ENCODE data around the gene OR2L3. TPM values are rescaled to one million over a fixed set of nuclear protein-coding genes. Genes with fewer than 3 reads are reported as not detected.

OR2L3 gene
- total RNA-seq, 1 experiment from 2014 or later, result 0.15 TPM

DNA sequence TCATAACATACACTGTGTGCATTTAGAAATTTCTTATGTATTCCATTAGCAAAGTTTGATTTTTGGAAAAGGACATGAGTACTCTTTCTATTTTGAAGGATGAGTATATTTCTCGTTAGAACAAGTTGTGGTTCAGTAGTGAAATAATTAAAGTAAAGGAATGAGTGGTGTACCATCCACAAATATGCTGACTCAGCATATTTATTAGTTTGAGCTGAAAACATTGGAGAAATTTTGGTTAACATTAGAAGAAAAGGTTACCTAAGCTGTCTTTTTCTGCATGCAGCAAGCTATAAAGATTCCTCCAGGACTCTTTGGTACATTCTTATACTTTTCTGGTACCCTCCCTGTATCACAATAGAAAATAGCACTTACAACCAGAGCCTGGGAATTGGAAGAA is 38.9 kb upstream of the OR2L3 start:
- no peaks in the 10 kb centered on the region for H3K9me2 ChIP-seq (replicated peaks; ENCODE audit: low read length)
- no TSS peak for BruUV-seq (replicated peaks)
- DNase-seq, result no peak
- no peaks in the 10 kb centered on the region for H3K27me3 ChIP-seq (ENCODE audit: low read length)
- TF ChIP-seq EZH2phosphoT487 (IDR thresholded peaks at IDR 0.05; ENCODE audit: borderline replicate concordance, low read length) (no peak), EZH2 (IDR thresholded peaks at IDR 0.05; ENCODE audit: low read length, unreplicated experiment) (no peak), CTCF (conservative IDR thresholded peaks at IDR 0.05; ENCODE audit: low read depth, low read length) (no peak)
- no peak overlapping the region for H3K4me2 ChIP-seq (ENCODE audit: low read length)
- peaks cover 13% of the 10 kb centered on the region for H3K9me3 ChIP-seq (ENCODE audit: low read length)
- H3K36me3 ChIP-seq (ENCODE audit: low read depth, low read length), result no peaks in the 10 kb centered on the region
- CTCF ChIA-PET, result no interaction called here
- no peak overlapping the region for H2AFZ ChIP-seq (ENCODE audit: low read length)
- ATAC-seq, result no peak
- H3K79me2 ChIP-seq (ENCODE audit: low read length), result no peaks in the 10 kb centered on the region
- intact Hi-C loops (cut with micrococcal nuclease), result no loop called here
- no peaks in the 10 kb centered on the region for H3F3A ChIP-seq (ENCODE audit: low read length, unreplicated experiment)
- H3K27ac ChIP-seq (ENCODE audit: low read length), result no peak overlapping the region
- no peaks in the 10 kb centered on the region for H3K4me1 ChIP-seq (ENCODE audit: insufficient read depth, low read length)
- H3K4me3 ChIP-seq (ENCODE audit: low read length), result no peak overlapping the region
- no peak overlapping the region for H3K9ac ChIP-seq (ENCODE audit: low read length)
- no peaks in the 10 kb centered on the region for H4K20me1 ChIP-seq (ENCODE audit: low read length)
- POLR2A ChIA-PET (ENCODE audit: unreplicated experiment), result interaction anchor here (0.6 kb wide), 1 partner anchor 176 kb away, joined by 4 read pairs; no protein-coding TSS in a partner anchor

DNA sequence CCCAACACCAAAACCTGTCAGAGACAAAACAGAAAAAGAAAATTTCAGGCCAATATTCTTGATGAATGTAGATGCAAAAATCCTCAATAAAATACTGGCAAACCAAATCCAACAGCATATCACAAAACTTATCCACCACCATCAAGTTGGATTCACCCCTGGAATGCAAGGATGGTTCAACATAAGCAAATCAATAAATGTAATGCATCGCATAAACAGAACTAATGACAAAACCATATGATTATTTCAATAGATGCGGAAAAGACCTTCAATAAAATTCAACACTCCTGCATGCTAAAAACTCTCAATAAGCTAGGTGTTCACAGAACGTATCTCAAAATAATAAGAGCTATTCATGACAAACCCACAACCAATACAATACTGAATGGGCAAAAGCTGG is 37.0 kb upstream of the OR2L3 start:
- H3K4me1 ChIP-seq (ENCODE audit: insufficient read depth, low read length), result no peaks in the 10 kb centered on the region
- no peak overlapping the region for H2AFZ ChIP-seq (ENCODE audit: low read length)
- DNase-seq (no peak), ATAC-seq (no peak)
- H3K9ac ChIP-seq (ENCODE audit: low read length), result no peak overlapping the region
- ChIA-PET CTCF (no interaction called here), POLR2A (ENCODE audit: unreplicated experiment) (no interaction called here)
- intact Hi-C loops (cut with micrococcal nuclease), result no loop called here
- no peak overlapping the region for H3K4me3 ChIP-seq (ENCODE audit: low read length)
- no peaks in the 10 kb centered on the region for H3K9me2 ChIP-seq (replicated peaks; ENCODE audit: low read length)
- H3K36me3 ChIP-seq (ENCODE audit: low read depth, low read length), result no peaks in the 10 kb centered on the region
- H4K20me1 ChIP-seq (ENCODE audit: low read length), result no peaks in the 10 kb centered on the region
- H3K79me2 ChIP-seq (ENCODE audit: low read length), result no peaks in the 10 kb centered on the region
- no peak overlapping the region for H3K4me2 ChIP-seq (ENCODE audit: low read length)
- no peaks in the 10 kb centered on the region for H3F3A ChIP-seq (ENCODE audit: low read length, unreplicated experiment)
- BruUV-seq (replicated peaks), result no TSS peak
- H3K27ac ChIP-seq (ENCODE audit: low read length), result no peak overlapping the region
- H3K9me3 ChIP-seq (ENCODE audit: low read length), result peaks cover 13% of the 10 kb centered on the region
- H3K27me3 ChIP-seq (ENCODE audit: low read length), result no peaks in the 10 kb centered on the region
- TF ChIP-seq EZH2 (IDR thresholded peaks at IDR 0.05; ENCODE audit: low read length, unreplicated experiment) (no peak), CTCF (conservative IDR thresholded peaks at IDR 0.05; ENCODE audit: low read depth, low read length) (no peak), EZH2phosphoT487 (IDR thresholded peaks at IDR 0.05; ENCODE audit: borderline replicate concordance, low read length) (no peak)

DNA sequence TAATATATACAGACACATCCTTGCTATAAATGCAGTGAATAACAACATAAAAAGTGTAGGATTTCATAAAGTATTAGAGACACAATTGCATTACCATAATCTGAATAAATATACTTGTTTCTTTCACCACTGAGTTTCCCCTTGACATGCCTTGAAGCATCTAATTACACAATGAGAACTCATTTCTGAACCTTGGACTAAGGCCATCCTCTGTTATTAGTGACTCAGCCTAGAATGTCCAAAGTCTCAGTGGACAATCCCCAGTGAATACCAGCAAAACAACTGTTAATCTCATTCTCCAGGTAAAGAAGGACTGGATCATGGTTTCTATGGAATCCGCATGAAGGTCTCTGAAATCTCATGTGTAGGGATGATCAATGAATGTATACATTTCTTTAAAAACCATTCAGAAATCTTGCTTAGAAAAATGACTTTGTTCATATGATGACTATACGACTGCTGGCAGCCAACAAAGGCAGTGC is 33.4 kb upstream of the OR2L3 start, which contains the start of gene OR2L5:
Gene OR2L5, plus strand, starts transcription at position 432 of the 482 bp plus-strand sequence. CDS start 8,288 bp downstream, outside the sequence.
- ChIA-PET CTCF (no interaction called here), POLR2A (ENCODE audit: unreplicated experiment) (no interaction called here)
- Histone ChIP-seq H3K36me3 (ENCODE audit: low read depth, low read length) (no peaks in the 10 kb centered on the region), H3K27ac (ENCODE audit: low read length) (no peak within 1 kb of the TSS), H3K27me3 (ENCODE audit: low read length) (no peaks in the 10 kb centered on the region), H4K20me1 (ENCODE audit: low read length) (no peaks in the 10 kb centered on the region), H3K79me2 (ENCODE audit: low read length) (no peaks in the 10 kb centered on the region), H3K4me1 (ENCODE audit: insufficient read depth, low read length) (no peaks in the 10 kb centered on the region), H2AFZ (ENCODE audit: low read length) (no peak within 1 kb of the TSS), H3K9me3 (ENCODE audit: low read length) (peaks cover 13% of the 10 kb centered on the region), H3K4me3 (ENCODE audit: low read length) (no peak within 1 kb of the TSS), H3K4me2 (ENCODE audit: low read length) (no peak within 1 kb of the TSS), H3F3A (ENCODE audit: low read length, unreplicated experiment) (no peaks in the 10 kb centered on the region), H3K9ac (ENCODE audit: low read length) (no peak within 1 kb of the TSS), H3K9me2 (replicated peaks; ENCODE audit: low read length) (no peaks in the 10 kb centered on the region; the same call in 1 of the 2 replicates)
- TF ChIP-seq EZH2phosphoT487 (IDR thresholded peaks at IDR 0.05; ENCODE audit: borderline replicate concordance, low read length), result no peak
- TF ChIP-seq EZH2 (IDR thresholded peaks at IDR 0.05; ENCODE audit: low read length, unreplicated experiment), result no peak
- TF ChIP-seq CTCF (conservative IDR thresholded peaks at IDR 0.05; ENCODE audit: low read depth, low read length), result no peak
- intact Hi-C loops (cut with micrococcal nuclease), result no loop called here
- DNase-seq (peak; percentile 43), ATAC-seq (peak; percentile 87)
- no TSS peak for BruUV-seq (replicated peaks)

All from PC-3 (cell line).